Measurements from ENCODE around the gene USP17L11. TPM values are rescaled to one million over a fixed set of nuclear protein-coding genes. Genes with fewer than 3 reads are reported as not detected.
"Not testable (repeated sequence)": the region's sequence is repeated elsewhere in the genome, so short reads cannot be mapped to it uniquely, and the experiment has no call there.

The USP17L11 gene
- total RNA-seq, 1 experiment from 2014 or later, result not detected

GRCh38 chr4:9224596-9224995, 9.4 kb downstream of the USP17L11 start, which contains the start of gene USP17L13:
Gene USP17L13 (plus strand): TSS chr4:9224896. CDS start chr4:9224896, 0 bp downstream.
- H3K9ac ChIP-seq (ENCODE audit: extremely low read depth, insufficient read length, low read length); H4K8ac ChIP-seq (replicated peaks; ENCODE audit: insufficient read length, low read depth, low read length); H3K27ac ChIP-seq (ENCODE audit: insufficient read length, low read depth, low read length); H3K9me3 Mint-ChIP-seq; H2BK12ac ChIP-seq (ENCODE audit: insufficient read length, low read depth, low read length); H3K9me3 ChIP-seq (ENCODE audit: control insufficient read depth, low read depth, low read length); H3T11ph ChIP-seq (ENCODE audit: low read length); H3K27me3 Mint-ChIP-seq (ENCODE audit: low read depth); H3K4me1 ChIP-seq (ENCODE audit: insufficient read depth, low read length); H3K23me2 ChIP-seq (ENCODE audit: insufficient read length, low read depth, low read length, poor library complexity, severe bottlenecking); H3K79me1 ChIP-seq (ENCODE audit: insufficient read depth, low read depth, low read length, poor library complexity, severe bottlenecking); H3K36me3 Mint-ChIP-seq (ENCODE audit: insufficient read depth in 1 of 3, low read depth in 3 of 3); H4K20me1 ChIP-seq (ENCODE audit: control insufficient read depth, insufficient read depth, insufficient read length); H3K4me1 Mint-ChIP-seq; H2BK15ac ChIP-seq (ENCODE audit: low read depth, low read length); DNase-seq; H3K79me2 ChIP-seq (ENCODE audit: insufficient read depth, low read length); H3K27me3 ChIP-seq (ENCODE audit: insufficient read depth, low read length); H4K5ac ChIP-seq (ENCODE audit: insufficient read length, low read depth, low read length); H2BK20ac ChIP-seq (ENCODE audit: low read depth, low read length, poor library complexity, severe bottlenecking); H3K14ac ChIP-seq (ENCODE audit: insufficient read depth, low read length); H2BK5ac ChIP-seq (ENCODE audit: insufficient read length, low read length); H3K27ac Mint-ChIP-seq; H2AK5ac ChIP-seq (ENCODE audit: insufficient read length, low read length); H3K56ac ChIP-seq (ENCODE audit: insufficient read length, low read depth, low read length); H3K4me3 Mint-ChIP-seq; H3K4me2 ChIP-seq (ENCODE audit: insufficient read depth, insufficient read length, low read length); H2AFZ ChIP-seq (ENCODE audit: low read length); H2BK120ac ChIP-seq (ENCODE audit: low read depth, low read length, poor library complexity, severe bottlenecking); H3K4ac ChIP-seq (ENCODE audit: low read depth, low read length); H3K23ac ChIP-seq (ENCODE audit: insufficient read length, low read depth, low read length); H3K18ac ChIP-seq (ENCODE audit: insufficient read length, low read depth, low read length); H4K91ac ChIP-seq (ENCODE audit: insufficient read length, low read depth, low read length): not testable (repeated sequence)
- WGBS (ENCODE audit: extremely low coverage, insufficient read length, low lambda C conversion rate), result no CpG with 5 or more reads among the region's 14 CpGs

GRCh38 chr4:9230249-9230648, 15.0 kb downstream of the USP17L11 start:
- H3K4me3 Mint-ChIP-seq; H3K14ac ChIP-seq (ENCODE audit: insufficient read depth, low read length); H3K4me1 Mint-ChIP-seq: not testable (repeated sequence)

More at GRCh38 chr4:9230249-9230648, 15.0 kb downstream of the USP17L11 start:
- H2BK15ac ChIP-seq (ENCODE audit: low read depth, low read length); H3T11ph ChIP-seq (ENCODE audit: low read length); H3K36me3 Mint-ChIP-seq (ENCODE audit: insufficient read depth in 1 of 3, low read depth in 3 of 3); H3K9me3 Mint-ChIP-seq; H3K79me2 ChIP-seq (ENCODE audit: insufficient read depth, low read length); DNase-seq; H2BK5ac ChIP-seq (ENCODE audit: insufficient read length, low read length); H3K56ac ChIP-seq (ENCODE audit: insufficient read length, low read depth, low read length); H3K79me1 ChIP-seq (ENCODE audit: insufficient read depth, low read depth, low read length, poor library complexity, severe bottlenecking); H4K91ac ChIP-seq (ENCODE audit: insufficient read length, low read depth, low read length); H3K4me2 ChIP-seq (ENCODE audit: insufficient read depth, insufficient read length, low read length); H3K9ac ChIP-seq (ENCODE audit: extremely low read depth, insufficient read length, low read length); H2BK12ac ChIP-seq (ENCODE audit: insufficient read length, low read depth, low read length); H3K27ac ChIP-seq (ENCODE audit: insufficient read length, low read depth, low read length); H3K9me3 ChIP-seq (ENCODE audit: control insufficient read depth, low read depth, low read length); H4K8ac ChIP-seq (replicated peaks; ENCODE audit: insufficient read length, low read depth, low read length); H3K27ac Mint-ChIP-seq; H4K5ac ChIP-seq (ENCODE audit: insufficient read length, low read depth, low read length); H3K27me3 ChIP-seq (ENCODE audit: insufficient read depth, low read length); H3K27me3 Mint-ChIP-seq (ENCODE audit: low read depth); H3K4me1 ChIP-seq (ENCODE audit: insufficient read depth, low read length); H2BK20ac ChIP-seq (ENCODE audit: low read depth, low read length, poor library complexity, severe bottlenecking); H3K4ac ChIP-seq (ENCODE audit: low read depth, low read length); H4K20me1 ChIP-seq (ENCODE audit: control insufficient read depth, insufficient read depth, insufficient read length); H3K23ac ChIP-seq (ENCODE audit: insufficient read length, low read depth, low read length); H2AK5ac ChIP-seq (ENCODE audit: insufficient read length, low read length); H2BK120ac ChIP-seq (ENCODE audit: low read depth, low read length, poor library complexity, severe bottlenecking); H3K23me2 ChIP-seq (ENCODE audit: insufficient read length, low read depth, low read length, poor library complexity, severe bottlenecking); H2AFZ ChIP-seq (ENCODE audit: low read length); H3K18ac ChIP-seq (ENCODE audit: insufficient read length, low read depth, low read length): not testable (repeated sequence)
- WGBS (ENCODE audit: extremely low coverage, insufficient read length, low lambda C conversion rate), result no CpG with 5 or more reads among the region's 8 CpGs
